GM19023 (cell line): Measurements from ENCODE around the gene KCNK7.

Experiments used
- ATAC-seq: cut with Tn5 transposase; IDR thresholded peaks from one replicate; pipeline ENCODE4 v1.9.1; 2021; ENCODE audit warnings: mild to moderate bottlenecking, moderate library complexity; ENCODE audit not compliant: unreplicated experiment

Gene KCNK7

DNA sequence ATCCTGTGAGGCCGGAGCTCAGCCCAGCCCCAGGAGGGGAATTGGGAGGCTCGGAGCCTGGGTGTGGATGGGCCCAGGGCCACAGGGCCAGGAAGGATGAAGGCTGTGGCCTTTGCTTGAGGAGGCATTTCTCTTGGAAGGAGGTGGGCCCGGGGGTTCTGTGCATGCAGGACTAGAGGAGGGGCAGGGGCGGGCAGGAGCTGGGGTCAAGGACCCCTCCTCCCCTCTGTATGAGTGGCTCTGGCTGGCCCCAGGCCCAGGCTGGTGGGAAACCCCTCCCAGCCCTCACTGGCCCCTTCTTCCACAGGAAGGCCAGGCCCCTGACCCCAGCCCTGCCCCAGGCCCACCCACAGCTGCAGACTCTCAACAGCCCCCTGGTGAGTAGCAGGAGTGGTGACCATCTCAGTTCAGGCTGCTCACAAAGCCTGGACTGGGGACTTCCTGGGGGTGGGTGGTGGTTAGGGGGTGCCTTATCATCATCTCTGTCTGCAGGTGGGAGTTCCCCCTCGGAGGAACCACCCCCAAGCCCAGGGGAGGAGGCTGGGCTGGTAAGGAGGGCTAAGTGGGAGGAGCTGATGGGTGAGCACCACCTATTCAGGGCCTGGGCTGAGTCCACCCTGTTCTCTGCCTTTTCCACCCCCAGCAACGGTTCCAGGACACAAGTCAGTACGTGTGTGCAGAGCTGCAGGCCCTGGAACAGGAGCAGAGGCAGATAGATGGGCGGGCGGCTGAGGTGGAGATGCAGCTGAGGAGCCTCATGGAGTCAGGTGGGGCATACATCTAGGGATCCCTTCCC lies 6.0 kb downstream of the KCNK7 start:
- no peak for ATAC-seq

DNA sequence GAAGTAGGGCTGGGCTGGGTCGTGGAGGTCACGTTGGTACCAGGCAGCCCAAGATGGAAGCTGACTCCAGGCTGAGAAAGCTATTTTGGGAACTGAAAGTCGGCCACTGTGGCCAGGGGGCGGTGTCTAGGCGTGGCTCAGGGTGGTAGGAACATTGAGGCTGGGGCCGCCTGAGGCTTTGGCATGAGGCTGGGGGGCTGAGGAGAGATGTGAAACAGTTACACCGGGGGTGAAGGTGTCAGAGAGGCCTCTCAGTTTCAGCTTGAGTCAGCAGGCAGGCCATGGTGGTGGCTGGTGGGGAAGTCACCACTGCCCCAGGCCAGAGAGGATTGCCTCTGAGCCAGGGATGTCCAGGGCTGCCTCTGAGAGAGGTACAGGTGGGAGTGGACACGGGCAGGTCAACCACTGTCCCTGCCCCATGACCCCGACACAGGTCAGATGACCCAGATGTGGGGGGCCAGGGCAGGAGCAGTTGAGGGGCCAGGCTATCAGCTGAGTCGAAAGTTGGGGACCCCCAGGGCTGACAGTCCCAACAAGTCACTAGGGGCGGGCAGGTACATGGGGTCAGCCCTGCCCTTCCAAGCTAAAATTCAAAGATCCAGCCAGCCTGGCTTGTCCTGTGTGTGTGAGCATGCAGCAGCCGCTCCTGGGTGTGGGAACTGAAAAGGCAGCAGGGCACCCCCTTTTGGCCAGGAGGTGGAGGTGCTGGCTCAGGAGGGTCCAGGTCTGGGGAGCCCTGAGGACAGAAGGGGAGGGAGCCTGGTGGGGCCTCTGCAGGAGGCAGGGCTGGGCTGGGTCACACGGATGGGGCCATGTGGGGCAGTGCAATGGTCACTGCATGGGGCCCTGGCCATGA lies 7.2 kb downstream of the KCNK7 start:
- ATAC-seq = peak; percentile 72

- no peak for ATAC-seq
Measured at GRCh38 chr11:65586676-65587075, 8.9 kb downstream of the KCNK7 start.

GRCh38 chr11:65586247-65586630 lies 9.4 kb downstream of the KCNK7 start:
- no peak for ATAC-seq

DNA sequence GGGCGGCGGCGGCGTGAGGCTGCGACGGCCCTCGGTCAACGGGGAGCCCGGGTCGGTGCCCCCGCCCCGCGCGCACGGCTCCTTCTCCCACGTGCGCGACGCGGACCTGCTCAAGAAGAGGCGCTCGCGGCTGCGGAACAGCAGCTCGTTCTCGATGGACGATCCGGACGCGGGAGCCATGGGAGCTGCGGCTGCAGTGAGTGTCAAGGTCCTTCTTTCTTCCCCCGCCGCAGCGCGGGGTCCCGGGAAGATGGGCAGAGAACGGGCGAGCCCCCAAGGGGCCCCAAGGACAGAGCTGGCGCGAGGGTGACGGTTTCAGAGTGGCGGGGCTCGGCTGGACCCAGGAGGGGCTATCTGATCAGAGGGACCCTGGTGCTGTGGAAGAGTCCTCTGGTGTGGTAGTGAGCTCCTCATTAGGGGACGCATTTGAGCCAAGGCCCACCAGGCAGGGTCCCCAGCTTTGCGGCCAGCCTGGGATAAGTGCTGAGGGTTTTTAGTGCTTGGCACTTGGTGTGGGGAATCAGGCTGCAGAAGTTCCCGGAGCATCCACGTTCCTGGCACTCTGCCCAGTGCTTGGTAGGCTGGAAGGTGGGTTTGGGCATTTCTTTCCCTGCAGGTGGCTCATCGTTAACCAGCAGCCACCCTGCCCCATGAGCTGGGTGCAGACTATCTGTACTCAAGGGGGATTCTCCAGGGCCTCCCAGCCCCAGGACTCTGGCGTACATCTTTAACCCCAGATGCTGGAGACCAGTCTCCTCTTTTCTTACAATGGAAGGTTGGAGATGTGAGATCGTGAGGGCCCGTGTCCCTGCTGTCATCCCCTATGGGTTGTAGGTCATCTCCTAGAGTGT lies 10.0 kb downstream of the KCNK7 start:
- no peak for ATAC-seq

DNA sequence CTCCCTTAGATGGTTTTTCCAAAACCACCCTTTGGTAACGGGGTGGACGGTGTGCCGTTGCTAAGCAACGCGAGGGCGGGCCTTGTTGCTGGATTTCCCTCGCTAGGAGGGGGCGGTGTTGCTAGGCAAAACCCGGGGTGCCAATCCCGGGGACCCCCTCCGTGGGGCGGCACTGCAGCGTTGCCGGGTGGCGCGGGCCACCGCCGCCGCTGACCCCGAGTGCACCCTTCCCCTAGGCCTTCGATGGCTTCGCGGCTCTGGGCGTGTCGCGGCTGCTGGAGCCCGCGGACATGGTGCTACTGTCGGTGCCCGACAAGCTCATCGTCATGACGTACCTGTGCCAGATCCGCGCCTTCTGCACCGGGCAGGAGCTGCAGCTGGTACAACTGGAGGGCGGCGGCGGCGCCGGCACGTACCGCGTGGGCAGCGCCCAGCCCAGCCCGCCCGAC lies 10.9 kb downstream of the KCNK7 start:
- ATAC-seq = no peak

DNA sequence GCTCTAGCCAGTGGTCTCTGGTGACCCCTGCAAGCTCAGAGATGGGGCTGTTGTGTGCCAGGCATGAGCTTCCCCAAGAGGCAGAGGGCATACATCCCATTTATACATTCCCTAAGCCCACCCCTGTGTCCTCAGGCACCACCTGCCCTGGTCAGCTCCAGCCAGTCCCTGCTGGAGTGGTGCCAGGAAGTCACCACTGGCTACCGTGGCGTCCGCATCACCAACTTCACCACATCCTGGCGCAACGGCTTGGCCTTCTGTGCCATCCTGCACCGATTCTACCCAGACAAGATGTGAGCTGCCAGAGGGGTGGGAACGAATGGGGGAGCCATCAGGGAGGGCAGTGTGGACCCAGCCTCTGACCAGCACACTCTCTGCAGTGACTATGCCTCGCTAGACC lies 11.5 kb downstream of the KCNK7 start:
- no peak for ATAC-seq

- ATAC-seq = no peak
Measured at GRCh38 chr11:65583589-65583988, 12.0 kb downstream of the KCNK7 start.

- ATAC-seq = no peak
Measured at GRCh38 chr11:65581928-65582327, 13.7 kb downstream of the KCNK7 start.

- ATAC-seq = no peak
Measured at GRCh38 chr11:65580756-65581155, 14.8 kb downstream of the KCNK7 start.

DNA sequence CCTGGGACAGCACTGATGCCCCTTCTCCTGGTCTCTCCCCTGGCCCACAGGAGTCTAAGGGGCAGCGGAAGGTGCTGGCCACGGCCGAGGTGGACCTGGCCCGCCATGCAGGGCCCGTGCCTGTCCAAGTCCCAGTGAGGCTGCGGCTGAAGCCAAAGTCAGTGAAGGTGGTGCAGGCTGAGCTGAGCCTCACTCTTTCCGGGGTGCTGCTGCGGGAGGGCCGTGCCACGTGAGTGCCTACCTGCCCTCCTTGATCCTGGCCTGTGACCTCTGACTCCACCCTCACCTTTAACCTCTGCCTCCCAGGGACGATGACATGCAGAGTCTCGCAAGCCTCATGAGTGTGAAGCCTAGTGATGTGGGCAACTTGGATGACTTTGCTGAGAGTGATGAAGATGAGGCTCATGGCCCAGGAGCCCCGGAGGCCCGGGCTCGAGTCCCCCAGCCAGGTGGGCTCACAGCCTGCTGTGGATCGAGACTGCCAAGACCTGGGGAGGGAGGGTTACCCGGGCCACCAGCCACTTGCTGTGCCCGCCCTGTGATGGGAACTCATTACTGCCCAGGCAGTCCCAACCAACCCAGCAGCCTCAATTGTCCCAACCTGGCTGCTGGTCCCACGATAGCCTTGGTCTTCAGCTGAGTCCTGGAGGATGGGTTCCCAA lies 15.4 kb downstream of the KCNK7 start:
- no peak for ATAC-seq

- no peak for ATAC-seq
Measured at GRCh38 chr11:65579291-65579690, 16.3 kb downstream of the KCNK7 start.

- no peak for ATAC-seq
Measured at GRCh38 chr11:65578667-65579066, 16.9 kb downstream of the KCNK7 start.

- ATAC-seq = no peak
Measured at GRCh38 chr11:65578134-65578533, 17.5 kb downstream of the KCNK7 start.

- ATAC-seq = no peak
Measured at GRCh38 chr11:65577756-65578109, 17.9 kb downstream of the KCNK7 start.

DNA sequence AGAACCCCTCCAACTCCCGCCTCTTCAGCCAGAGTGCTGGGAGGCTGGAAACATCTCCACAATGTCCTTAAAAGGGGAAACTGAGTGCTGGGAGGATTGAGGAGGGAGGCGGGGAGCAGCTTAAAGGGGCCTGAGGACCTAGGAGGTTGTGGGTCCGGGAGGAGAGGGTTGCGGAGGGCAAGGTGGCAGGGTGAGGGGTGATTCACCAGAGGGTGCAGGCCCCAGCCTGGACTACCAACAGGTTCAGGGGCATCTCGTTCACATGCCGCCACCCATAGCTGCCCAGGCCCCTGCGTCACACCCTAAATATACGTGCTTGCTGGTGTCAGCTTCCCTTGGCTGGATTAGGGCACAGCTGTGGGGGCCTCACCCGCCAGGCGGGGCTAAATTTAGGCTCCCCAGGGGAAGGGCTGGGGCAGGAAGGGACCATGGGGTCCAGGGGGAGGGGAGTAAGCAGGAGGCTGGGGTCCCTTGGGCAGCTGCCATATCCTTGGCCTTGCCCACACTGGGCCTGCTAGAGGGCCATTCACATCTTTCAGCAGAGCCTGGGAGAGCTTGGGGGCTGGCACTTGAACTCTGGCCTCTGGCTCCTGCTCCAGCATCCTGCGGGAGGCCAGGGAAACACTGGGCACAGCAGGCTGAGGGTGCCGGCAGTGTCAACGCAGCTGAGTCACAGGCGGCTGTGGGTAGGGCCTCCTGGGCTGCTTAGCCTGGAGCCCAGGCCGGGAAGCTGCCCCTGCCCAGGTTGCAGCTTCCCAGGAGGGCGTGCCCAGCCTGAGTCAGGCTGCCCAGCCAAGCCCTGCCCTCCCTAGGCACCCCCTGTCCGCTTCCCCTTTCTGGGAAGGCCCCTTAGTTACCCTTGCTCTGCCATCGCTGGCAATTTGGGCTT lies 18.5 kb downstream of the KCNK7 start:
- ATAC-seq = no peak

DNA sequence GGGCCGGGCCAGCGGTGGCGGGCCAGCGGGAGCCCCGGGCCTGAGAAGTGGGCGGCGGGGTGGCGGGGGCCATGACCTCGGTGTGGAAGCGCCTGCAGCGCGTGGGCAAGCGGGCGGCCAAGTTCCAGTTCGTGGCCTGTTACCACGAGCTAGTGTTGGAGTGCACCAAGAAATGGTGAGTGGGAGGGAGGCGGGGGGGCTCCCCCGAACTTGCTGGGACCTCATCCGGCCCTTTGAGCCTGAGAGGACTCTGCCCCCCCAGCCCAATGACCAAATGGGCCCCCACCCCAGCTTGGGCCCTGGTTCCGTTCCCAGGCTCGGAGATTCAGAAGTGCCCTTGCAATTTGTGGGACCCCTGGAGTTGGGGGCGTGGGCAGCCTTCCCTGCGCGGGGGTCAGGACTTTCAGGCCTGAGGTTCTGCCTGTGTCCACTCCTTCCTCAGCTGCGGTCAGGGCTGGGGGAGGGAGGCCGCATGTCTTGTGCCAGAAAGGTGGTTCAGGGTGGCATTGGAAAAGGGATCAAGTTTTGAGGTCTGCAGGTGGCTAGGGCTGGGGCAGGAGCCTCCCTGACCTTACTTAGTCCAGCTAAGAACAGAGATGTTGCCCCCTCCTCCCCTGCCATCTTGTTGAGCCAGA lies 19.3 kb downstream of the KCNK7 start:
- ATAC-seq = no peak

DNA sequence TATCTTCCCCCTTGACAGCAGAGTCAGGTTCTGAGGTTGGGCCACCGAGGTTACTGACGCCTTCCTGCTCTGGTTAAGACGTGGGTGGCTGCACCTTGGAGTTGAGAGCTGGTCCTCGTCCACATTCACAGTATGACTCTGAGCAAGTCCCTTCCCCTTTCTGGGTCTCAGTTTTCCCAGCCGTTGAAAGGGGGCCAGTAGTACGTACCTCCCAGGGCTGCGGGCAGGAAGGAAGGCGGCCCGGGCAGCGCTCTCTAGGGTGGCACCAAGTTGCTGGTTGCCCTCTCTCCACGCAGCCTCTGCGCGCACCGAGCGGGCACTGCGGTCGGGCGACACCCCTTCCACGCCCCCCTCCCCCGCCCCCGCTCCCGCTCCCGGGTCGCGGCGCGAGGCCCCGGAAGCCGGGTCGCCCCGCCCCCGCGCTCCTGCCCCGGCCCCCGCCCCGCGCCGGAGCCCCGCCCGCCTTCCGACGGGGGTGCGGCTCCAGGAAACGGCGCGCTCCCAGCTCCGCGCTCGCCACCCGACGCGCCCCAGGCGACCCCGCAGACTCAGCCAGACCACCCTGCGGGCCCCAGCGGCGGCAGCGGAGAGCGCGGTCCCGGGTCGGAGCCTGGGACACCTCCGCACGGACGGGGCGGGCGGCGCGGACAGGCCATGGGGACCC lies 19.9 kb downstream of the KCNK7 start, which contains the start of gene EHBP1L1:
TSS of gene EHBP1L1 (plus strand) at position 486 of the 664 bp plus-strand sequence. CDS start 250 bp downstream, outside the sequence.
- peak; percentile 20 for ATAC-seq
